Colonic mucosa (tissue), 4 donors: ENCODE results near the gene POGLUT2. TPM values are rescaled to one million over a fixed set of nuclear protein-coding genes. Genes with fewer than 3 reads are reported as not detected.

Experiments
- DNase-seq: peaks from one replicate; pipeline ENCODE4 v3.0.0-alpha.2; 2020
- H3K27ac ChIP-seq: fragments of 200-600 bp; one replicate; pipeline ENCODE4 v1.8.0; 2021
- H3K27me3 ChIP-seq: fragments of 200-600 bp; one replicate; pipeline ENCODE4 v1.8.0; 2021
- H3K36me3 ChIP-seq: fragments of 200-600 bp; one replicate; pipeline ENCODE4 v1.8.0; 2021
- H3K4me1 ChIP-seq: fragments of 200-600 bp; one replicate; pipeline ENCODE4 v1.8.0; 2021; ENCODE audit warnings: mild to moderate bottlenecking
- H3K4me3 ChIP-seq: fragments of 200-600 bp; one replicate; pipeline ENCODE4 v1.8.0; 2021
- H3K9ac ChIP-seq, 2 donors: one replicate each; pipeline ENCODE4 v1.7.0; 2013; ENCODE audit warnings: control low read depth in 2 of 2, low read depth in 2 of 2, low read length in 2 of 2
- H3K9me3 ChIP-seq: fragments of 200-600 bp; one replicate; pipeline ENCODE4 v1.8.0; 2021
- intact Hi-C: fragments of 100-400 bp; cut with DNase I; formaldehyde crosslinking; loops from one replicate; pipeline ENCODE4 v1.14.1; 2022
- total RNA-seq, 2 donors: library from RNA; stranded (reverse); fragmentation: NEBNext Ultra II Directional in 1 of 2; extraction: Animal tissue kit (Norgen Biotek cat#: 25700) in 1 of 2; gene quantifications; one replicate each; pipeline ENCODE4 v1.2.1, GENCODE V29; 2021
- TF ChIP-seq, protein P1 (sequence below): fragments of 200-600 bp; IDR thresholded peaks from one replicate; pipeline ENCODE4 v1.8.0; 2022; ENCODE audit warnings: antibody characterized with exemption, mild to moderate bottlenecking
- donor health status: healthy.
- donor health status: DM: no; HTN: no; CAD: no.
- donor health status: DM: no; HTN: no; CAD: no.

The POGLUT2 gene
- total RNA-seq, 2 donors from 2014 or later, result 1.3 to 2.8 TPM

DNA sequence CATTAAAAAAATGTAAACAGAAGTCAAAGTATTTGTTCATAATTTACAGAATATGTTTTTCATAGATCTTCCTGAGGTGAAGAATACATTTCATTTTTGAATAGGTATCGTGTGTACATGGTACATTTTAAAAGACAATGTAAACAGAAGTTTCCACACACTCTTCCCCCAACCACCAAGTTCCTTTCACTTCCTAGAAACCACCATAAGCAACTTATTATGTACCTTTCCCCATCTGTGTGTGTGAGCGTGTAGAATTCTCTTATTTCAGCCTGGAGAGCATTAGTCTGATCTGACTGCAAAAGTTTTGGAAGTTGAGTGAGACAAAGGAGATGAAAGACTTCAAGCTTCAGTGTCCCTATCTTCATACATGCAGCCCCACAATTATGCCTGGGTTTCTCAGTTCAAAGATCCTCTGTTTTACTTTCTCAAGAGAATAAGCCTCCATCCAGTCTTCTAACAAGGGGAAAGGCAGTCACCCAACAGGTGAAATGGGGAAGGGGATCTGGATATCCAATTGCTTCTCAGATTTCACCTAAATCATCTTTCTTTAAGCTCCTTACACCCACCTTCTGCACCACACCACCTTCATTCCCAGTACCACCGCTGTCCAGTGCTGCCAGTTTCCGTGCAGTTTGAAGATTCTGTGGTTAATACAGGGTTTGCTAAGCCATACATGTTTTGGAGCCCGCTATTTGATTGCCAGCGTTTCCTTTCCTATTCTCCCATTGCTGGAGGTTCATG, 27.3 kb downstream of the POGLUT2 start:
- no peak overlapping the region for H3K4me3 ChIP-seq
- DNase-seq, result no peak
- no peaks in the 10 kb centered on the region for H3K9me3 ChIP-seq
- H3K4me1 ChIP-seq, result no peaks in the 10 kb centered on the region
- no peaks in the 10 kb centered on the region for H3K27me3 ChIP-seq
- no peak overlapping the region for H3K9ac ChIP-seq
- TF ChIP-seq, protein P1, sequence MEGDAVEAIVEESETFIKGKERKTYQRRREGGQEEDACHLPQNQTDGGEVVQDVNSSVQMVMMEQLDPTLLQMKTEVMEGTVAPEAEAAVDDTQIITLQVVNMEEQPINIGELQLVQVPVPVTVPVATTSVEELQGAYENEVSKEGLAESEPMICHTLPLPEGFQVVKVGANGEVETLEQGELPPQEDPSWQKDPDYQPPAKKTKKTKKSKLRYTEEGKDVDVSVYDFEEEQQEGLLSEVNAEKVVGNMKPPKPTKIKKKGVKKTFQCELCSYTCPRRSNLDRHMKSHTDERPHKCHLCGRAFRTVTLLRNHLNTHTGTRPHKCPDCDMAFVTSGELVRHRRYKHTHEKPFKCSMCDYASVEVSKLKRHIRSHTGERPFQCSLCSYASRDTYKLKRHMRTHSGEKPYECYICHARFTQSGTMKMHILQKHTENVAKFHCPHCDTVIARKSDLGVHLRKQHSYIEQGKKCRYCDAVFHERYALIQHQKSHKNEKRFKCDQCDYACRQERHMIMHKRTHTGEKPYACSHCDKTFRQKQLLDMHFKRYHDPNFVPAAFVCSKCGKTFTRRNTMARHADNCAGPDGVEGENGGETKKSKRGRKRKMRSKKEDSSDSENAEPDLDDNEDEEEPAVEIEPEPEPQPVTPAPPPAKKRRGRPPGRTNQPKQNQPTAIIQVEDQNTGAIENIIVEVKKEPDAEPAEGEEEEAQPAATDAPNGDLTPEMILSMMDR, result no peak
- H3K27ac ChIP-seq, result no peak overlapping the region
- intact Hi-C loops, result loop anchor here (10.0 kb wide), 2 partner anchors 73 to 187 kb away; partner anchors contain the start of gene ERCC5
- no peaks in the 10 kb centered on the region for H3K36me3 ChIP-seq

DNA sequence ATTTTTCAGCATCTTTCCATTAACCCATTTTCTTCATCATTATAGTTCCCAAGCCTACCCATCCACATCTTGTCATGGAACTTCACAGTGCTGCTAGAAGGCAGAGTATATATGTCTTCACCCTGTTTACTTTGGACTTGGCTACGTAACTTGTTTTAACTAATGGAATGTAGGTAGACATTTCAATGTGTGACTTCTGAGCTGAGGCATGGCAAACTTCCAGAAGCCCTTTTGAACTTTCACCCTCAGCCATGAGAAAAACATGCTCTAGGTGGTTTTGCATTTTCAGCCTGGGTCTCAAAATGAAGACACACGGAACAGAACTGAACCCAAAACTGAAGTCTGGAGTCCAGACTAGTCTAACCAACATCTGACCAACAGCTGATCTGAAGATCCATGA, 28.3 kb downstream of the POGLUT2 start:
- no peak for DNase-seq
- no peaks in the 10 kb centered on the region for H3K9me3 ChIP-seq
- H3K27ac ChIP-seq, result no peak overlapping the region
- TF ChIP-seq, protein P1, result no peak
- no peaks in the 10 kb centered on the region for H3K27me3 ChIP-seq
- intact Hi-C loops, result loop anchor here (10.0 kb wide), 2 partner anchors 74 to 186 kb away; partner anchors contain the start of gene ERCC5
- H3K4me3 ChIP-seq, result no peak overlapping the region
- H3K9ac ChIP-seq, result no peak overlapping the region
- no peaks in the 10 kb centered on the region for H3K4me1 ChIP-seq
- H3K36me3 ChIP-seq, result no peaks in the 10 kb centered on the region

DNA sequence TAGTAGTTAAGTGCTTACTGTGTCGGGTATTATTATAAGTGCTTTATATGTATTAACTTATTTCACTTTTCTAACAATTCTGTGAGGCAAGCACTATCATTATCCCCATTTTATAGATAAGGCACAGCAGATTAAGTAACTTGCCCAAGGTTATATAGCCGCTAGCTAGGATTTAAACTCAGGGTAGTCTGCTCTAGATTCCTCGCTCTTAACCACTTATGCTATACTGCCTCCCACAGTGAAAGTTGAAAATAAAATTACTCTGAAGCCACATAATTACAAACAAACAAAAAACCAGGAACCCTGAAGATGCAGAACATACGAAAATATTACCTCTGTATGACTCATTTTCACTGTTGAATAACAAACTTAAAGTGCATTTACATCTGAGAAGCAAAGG, 29.1 kb downstream of the POGLUT2 start:
- intact Hi-C loops, result loop anchor here (10.0 kb wide), 2 partner anchors 75 to 185 kb away; partner anchors contain the start of gene ERCC5
- H3K36me3 ChIP-seq, result no peaks in the 10 kb centered on the region
- DNase-seq, result no peak
- no peak overlapping the region for H3K4me3 ChIP-seq
- H3K27me3 ChIP-seq, result no peaks in the 10 kb centered on the region
- TF ChIP-seq, protein P1, result no peak
- H3K9ac ChIP-seq, result no peak overlapping the region
- no peaks in the 10 kb centered on the region for H3K4me1 ChIP-seq
- H3K9me3 ChIP-seq, result no peaks in the 10 kb centered on the region
- H3K27ac ChIP-seq, result no peak overlapping the region

DNA sequence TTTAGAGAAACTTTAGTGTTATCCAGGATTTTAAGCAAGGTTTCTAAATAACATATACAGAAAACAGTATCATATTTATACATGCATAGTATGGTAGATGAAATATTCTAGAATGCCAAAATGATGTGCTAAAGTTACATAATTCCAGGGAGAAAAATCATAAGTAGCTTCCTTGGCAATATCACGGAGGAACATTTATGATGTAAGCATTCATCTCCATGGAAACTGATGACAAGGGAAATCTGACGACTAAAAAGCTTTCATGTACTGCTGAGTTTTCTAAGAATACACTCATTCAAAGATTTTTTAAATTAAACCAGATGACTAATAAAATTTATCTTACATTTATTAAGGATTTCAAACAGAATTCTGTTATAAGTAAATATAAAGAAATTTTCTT, 29.9 kb downstream of the POGLUT2 start:
- TF ChIP-seq, protein P1, result no peak
- no peaks in the 10 kb centered on the region for H3K27me3 ChIP-seq
- intact Hi-C loops, result no loop called here

DNA sequence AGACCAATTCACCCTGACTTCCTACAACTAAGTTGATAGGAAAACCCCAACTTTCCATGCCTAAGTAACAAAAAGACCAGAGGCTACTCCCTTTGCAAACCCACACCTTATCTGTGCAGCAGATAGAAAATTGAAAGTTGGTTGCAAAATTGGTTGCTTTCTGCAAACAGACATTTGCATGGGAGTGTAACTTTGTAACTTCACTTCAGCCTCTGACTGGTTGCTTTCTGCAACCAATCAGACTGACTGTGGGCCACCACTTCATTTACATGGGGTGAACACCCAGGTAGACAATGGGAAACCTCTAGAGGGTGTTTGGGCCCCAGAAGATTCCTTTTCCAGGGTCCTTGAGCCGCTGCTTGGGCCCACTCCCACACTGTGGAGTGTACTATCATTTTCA, 35.0 kb downstream of the POGLUT2 start:
- Histone ChIP-seq H3K9me3 (no peaks in the 10 kb centered on the region), H3K27me3 (no peaks in the 10 kb centered on the region), H3K27ac (no peak overlapping the region), H3K9ac (no peak overlapping the region), H3K36me3 (no peaks in the 10 kb centered on the region), H3K4me3 (no peak overlapping the region), H3K4me1 (no peaks in the 10 kb centered on the region)
- TF ChIP-seq, protein P1, result no peak
- no peak for DNase-seq
- intact Hi-C loops, result no loop called here

More for the DNA sequence above, 29.9 kb downstream of the POGLUT2 start:
- Histone ChIP-seq H3K27ac (no peak overlapping the region), H3K4me1 (no peaks in the 10 kb centered on the region), H3K9me3 (no peaks in the 10 kb centered on the region), H3K36me3 (no peaks in the 10 kb centered on the region), H3K9ac (no peak overlapping the region), H3K4me3 (no peak overlapping the region)
- DNase-seq, result no peak
